Cortex of kidney (tissue), 1 donor: ENCODE measurements around the gene CCDC167.
"Not testable (repeated sequence)": the region's sequence is repeated elsewhere in the genome, so short reads cannot be mapped to it uniquely, and the experiment has no call there.

Experiments
- DNase-seq: peaks from one replicate; lab custom pipeline; 2025; lab: John Stamatoyannopoulos, UW

Gene CCDC167

DNA sequence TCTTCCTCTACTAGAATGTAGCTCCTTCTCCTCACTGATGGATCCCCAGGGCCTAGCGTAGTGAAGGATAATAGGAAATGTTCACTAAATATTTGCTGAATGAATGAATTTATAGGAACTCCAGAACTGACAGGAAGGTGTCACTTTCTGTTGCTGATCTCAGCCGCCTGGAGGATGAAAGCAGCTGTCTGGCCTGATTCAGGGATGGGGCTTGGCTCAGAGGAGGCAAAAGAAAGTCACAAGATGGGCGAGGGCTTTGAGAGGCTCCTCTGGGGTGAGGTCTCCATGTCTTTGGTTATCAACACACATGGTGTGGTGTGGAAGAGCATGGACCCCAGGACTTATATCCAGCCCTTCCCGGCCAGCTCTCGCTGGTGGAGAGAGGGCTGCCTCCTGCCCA, 11.5 kb upstream of the CCDC167 start:
- no peak for DNase-seq

DNA sequence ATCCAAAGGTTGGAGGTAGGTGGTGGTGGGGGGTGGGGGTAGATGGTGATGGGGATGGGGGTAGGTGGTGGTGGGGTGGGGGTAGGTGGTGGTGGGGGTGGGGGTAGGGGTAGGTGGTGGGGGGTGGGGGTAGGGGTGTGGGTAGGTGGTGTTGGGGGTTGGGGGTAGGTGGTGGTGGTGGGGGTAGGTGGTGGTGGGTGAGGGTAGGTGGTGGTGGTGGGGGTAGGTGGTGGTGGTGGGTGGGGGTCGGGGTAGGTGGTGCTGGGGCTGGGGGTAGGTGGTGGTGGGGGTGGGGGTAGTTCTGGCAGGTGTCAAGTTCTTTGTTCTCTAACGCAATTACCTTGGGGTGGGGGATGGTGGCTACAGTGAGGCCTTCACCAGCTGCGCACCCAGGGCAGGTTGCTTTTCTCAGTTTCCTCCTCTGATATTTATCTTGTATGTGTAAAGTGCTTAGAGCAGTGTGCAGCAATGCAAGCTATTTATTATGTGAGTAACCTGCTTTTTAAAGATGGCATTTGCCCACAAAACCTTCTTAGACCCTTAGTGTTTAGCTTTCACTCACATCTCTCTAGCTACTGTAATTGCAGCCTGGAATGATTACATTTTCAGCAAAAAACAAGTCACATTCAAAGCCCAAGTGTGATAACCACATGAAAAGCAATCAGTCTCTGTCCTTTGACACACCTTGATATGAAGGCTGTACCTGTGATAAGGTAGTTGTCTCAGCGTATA, 8.2 kb upstream of the CCDC167 start:
- no peak for DNase-seq

DNA sequence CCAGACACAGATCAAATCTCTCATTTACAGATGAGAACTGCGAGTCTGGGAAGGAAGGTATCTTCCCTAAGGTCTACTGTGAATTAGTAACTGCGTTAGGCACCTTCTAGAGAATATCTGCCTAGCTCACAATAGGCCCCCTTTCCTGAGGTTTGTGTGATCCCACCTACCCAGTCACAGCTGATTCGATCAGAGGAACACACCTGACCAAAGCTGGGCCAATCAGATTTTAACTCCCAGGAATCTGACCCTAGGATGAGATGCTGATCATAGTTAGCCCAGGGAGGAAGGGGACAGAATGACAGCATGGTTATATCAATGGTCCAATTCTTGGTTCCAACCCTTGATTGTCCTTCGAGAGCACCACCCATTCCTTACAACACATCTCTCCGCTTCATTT, 7.4 kb upstream of the CCDC167 start:
- DNase-seq, result no peak

DNA sequence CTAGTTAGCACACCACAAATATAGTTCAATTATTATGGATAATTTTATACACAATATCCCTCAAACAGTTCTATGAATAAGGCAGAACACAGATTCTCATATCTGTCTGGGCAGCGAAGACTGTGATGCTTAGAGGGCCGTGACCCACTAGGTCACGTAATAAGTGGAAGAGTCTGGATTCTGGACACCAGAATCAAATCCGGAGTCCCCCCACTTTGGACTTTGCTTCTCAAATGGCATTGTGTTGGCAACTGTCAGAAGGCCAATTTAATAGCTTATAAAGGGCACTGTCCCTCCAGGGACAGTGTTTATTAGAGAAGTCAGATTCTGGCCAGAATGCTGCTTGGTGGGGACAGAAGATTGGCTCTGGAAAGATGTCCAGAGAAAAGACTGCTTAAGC, 6.8 kb upstream of the CCDC167 start:
- no peak for DNase-seq

DNA sequence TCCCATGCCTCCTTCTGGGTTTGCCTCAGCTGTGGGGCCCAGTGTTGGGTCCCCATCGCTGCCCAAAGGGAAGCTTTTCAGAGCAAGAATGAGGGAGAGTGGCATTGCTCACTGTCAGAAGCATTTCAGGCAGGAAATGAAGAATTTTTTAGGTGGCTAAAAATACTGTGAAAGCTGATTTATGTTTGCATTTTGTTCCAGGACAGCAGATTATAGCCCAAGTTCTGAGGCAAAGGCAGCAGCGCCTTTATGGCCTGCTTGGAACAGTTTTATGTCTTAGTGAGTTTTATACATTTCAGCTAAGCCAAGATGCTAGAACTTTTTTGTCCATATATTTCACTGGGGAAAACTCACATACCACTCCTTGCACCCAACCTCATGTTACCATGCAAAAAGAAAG, 4.3 kb upstream of the CCDC167 start:
- DNase-seq, result no peak

DNA sequence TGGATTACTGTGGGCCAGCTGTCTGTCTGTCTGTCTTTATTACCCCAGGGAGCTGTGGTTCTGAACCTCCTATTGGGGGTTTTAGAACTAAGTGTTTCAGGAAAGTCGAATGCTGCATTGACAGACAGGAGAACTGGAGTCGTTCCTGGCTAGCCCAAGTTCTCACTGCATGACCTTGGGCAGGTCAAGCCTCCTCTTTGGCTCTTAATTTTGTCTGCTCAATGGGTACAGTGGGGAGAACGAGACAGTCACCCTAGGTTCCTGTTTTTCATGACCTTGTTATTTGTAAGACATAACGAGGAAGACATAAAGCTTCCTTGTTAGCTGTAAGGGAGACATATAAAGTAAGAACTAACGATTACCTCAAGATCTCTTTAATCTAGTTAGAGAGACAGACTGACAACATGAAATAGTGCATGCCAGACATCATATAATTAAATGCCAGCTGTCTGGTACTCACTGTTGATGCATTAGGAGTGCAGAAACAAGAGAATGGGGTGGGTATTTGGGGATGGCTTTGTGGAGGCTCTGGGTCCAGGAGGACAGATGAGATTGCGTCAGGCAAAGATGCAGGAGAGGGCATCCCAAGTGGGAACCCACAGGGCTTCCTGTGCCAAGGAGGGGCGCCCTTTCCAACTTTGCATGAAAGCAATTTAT, 3.7 kb upstream of the CCDC167 start:
- no peak for DNase-seq

DNA sequence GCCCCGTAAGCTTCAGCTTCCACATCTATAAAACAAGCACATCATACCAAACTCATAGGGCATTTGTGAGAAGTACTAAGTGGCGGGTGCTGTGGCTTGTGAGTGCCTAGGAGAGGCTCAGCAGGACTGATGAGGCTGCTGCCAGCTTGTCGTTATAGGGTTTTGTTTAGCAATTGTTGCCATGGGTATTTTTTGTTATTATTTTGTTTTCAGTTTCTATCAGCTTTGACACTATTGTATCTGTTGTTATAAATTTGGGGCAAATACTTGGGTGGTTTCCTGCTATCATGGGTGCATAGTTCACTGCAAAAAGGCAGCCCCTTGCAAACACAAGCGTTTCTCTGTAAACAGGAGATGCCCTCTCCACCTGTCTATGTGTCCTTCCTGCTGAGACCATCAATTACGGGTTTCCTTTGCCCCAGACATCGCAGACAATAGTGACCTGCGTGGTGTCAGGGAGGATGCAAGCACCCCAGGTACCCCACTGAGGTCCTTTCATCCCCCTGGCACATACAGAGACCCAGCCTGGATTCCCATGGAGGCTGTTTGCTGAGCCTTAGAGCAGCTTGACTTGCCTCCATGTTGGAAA, 3.1 kb upstream of the CCDC167 start:
- DNase-seq, result no peak

DNA sequence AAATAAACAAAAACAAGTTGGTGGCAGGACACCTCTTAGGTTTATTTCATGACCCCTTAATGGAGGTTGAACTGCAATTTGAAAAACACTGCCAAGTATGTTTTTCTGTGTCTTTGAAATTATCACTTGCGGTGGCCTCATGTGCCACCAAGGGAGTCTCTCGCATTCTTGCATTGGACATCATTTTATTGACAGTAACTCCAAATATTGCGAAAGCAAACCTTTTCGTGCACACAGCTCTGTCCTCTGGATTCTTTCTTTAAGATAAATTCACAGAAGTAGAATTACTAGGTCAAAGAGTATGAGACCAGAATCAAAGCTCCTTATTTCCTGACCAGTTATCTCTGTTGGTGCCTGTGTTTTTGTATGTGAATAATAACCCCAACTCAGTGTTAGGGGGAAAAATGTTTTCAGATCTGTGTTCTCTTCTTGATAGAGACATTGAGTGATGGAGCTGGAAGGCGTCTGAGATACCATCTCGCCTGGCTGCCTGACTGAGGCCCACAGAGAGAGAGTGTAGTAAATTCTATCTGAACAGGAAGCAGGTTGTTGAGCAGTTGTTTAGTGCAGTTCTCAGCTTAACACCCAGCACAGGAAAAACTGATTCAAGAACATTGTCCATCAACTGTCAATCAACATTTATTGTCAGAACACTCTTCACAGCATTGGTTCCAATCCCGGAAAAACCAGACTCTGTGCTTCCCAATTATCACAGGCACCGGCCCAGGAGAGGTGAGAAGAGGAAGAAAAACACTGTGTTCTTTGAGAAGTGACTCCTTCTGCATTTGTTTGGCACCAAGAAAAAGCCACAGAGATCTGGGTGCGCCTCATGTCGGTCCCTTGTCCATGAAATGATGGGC, 2.2 kb upstream of the CCDC167 start:
- no peak for DNase-seq

DNA sequence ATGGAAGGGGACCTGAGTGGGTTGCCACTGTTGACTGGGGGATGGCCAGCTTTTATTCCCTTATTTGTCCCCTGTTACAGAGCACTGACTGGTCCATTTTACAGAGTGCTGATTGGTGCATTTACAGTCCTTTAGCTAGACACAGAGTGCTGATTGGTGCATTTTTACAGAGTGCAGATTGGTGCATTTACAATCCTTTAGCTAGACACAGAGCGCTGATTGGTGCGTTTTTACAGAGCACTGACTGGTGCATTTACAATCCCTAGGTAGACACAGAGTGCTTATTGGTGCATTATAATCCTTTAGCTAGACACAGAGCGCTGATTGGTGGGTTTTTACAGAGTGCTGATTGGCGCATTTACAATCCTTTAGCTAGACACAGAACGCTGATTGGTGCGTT, 1.2 kb upstream of the CCDC167 start:
- not testable (repeated sequence) for DNase-seq

DNA sequence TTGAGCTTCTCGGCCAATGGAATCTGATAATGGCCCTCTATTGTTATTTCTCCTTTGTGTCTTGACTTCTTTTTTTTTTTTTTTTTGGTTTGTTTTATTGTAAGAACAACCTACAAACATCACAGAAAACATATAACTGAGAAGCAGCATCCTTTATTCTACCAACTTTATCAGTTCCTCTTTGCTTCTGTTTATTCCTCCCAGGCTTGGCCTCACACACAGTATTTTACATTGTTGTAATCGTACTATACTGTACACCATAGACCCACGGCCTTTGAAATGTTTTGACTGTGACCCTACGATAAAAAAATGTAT, 558 bp upstream of the CCDC167 start:
- DNase-seq, result no peak

DNA sequence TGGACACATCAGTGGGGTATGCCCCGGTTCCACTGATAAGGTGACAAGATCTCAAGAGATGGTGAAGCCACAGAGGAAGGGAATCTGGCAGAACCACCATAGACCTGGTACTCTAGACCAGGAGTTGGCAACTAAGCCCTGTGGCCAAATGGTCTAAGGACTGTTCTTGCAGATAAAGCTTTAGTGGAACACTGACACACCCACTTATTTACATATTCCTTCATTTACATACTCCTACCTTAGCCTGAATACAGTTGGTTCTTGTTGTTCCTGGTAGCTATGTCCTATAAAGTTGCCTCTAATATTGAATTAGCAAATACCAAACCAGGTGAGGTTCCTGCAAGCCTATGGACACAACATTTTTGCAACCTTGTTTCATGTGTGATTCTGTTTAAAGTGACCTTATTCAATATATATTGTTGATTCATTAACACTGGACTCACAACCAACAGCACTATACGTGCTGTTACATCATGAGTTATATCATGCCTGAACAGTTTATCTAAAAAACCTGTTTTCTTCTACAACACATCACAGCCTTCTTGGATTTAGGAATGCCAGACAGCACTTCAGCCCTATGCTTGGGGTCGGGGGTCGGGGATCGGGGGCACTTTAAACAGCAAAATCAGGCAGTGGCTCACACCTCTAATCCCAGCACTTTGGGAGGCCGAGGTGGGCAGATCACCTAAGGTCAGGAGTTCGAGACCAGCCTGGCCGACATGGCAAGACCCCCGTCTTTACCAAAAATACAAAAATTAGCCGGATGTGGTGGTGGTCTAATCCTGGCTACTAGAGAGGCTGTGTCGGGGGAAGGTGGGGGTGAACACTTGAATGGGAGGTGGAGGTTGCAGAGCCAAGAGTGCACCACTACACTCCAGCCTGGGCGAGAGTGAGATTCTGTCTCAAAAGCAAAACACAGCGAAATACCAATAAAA, 2.5 kb downstream of the CCDC167 start:
- DNase-seq, result no peak

DNA sequence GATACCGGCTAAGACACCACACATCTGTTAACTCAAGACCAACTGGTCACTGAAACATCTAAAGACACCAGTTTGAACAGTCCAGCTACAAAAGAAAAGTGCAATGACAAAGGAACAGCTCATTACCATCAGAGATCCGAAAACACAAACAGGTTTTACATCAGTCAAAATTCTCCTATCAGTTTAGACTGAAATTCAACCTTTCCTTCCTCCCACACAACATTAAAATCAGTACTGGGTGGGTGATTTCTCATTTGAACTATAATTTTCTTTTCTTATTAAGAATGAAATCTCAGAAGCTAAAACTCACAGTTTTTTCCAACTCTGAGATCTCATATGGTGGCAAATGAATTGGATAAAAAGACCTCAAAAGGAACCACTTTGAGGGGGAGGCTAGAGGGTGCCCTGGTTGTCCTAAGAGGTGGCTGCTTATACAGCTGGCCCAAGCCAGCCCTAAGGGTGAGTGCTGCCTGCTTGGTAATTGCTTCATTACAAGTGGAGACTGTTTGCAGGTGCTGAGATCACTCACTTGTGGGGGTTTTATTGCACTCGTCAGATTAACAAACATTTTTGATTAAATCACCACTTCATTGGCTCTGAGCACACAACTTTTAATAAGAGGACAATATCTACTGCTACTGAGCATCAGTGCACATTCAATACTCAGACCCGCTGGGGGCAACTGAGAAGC, 4.3 kb downstream of the CCDC167 start:
- DNase-seq, result no peak

DNA sequence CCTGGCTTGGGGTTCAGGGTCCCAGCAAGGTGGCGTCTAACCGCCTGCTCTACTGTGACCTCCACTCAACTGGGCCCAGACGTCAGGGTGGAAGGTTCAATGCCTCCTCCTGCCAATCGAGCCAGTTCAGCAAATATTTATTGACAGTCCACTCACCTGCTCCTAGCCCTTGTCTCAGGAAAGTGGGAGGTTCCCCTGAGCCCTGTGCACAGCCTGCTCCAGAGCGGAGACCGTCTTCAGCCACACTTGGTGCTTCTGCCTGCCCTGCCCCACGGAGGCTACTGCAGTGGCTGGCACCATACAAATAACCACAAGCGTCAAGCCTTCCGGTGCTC, 6.1 kb downstream of the CCDC167 start:
- DNase-seq, result no peak

DNA sequence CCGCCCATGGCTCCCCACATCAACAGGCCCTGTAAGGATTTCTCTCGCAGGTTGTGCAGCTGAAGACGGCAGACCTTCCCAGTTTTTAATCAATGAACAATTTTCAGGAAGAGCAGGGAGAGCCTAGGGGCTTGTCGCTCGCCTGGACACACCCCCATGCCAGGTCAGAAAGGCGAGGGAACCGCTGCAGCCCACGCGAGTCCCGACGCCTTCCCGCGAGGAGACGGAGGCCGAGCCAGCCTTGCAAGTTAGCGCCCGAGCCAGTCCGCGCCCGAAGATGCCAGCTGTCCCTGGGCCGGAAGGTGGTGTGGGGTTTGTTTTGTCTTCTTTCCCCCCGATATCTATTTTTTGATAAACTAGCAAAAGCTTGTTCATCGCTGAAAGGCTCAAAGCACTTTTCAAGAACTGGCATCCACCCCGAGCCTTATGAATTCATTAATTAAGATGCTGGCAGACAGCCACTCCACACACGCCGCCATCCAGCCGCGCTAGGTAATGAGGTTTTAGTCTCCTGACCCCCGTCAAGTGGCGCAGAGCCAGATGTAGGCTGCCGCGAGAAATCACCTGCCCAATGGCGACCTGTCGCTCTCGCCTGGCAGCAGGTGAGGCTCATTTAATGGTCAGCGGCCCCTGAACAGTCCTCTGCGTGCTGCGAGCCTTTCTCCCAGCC, 6.6 kb downstream of the CCDC167 start:
- DNase-seq, result no peak

DNA sequence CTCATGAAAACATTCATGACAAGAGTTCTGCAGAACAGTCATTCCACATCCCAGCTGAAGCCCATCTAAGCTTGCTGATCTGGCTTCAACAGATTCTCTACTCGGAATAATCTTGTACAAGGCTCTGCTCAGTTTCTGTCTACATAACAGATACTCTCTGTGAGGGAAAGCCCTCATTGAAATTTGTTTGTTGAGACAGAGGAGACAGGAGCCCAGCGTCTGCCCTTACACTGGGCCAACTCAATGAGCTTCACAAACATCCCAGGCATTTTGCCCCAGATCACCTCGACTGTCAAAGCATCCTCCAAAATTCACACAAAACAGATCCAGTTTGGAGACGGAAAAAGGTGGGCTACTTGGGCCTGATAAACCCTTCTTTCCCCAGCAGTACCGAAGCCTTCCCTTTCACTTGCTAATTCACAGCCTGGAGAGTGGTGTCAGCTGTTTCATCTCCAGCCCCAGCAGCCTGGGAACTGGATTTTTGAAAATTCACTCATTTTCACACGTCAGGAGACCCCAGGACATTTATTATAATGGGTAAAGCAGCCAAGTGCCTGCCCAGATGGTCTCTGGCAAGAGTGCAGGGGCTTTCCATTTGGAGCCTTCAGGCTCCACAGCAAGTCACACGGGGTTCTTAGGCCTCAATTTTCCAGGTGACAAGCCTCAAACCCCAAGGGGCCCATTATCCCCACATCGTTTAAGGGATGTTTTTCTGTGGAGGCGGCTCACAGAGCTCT, 7.3 kb downstream of the CCDC167 start:
- no peak for DNase-seq

DNA sequence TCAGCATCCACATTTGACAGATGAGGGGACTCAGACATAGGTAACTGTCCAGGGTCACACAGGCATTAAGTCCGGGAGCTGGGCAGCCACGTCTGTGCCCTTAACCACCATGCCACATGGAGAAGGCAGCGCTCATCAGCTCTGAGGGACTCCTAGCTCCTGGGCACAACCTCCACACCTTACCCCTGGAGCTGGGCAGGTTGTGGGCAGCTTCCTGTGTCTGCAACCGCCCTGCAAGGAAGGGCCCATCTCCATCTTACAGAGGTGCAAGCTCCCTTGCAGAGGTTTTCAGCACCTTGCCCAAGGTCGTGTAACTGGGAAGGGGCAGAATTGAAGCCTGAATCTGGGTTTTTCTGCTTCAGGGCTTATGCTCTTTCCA, 7.9 kb downstream of the CCDC167 start:
- DNase-seq, result no peak

DNA sequence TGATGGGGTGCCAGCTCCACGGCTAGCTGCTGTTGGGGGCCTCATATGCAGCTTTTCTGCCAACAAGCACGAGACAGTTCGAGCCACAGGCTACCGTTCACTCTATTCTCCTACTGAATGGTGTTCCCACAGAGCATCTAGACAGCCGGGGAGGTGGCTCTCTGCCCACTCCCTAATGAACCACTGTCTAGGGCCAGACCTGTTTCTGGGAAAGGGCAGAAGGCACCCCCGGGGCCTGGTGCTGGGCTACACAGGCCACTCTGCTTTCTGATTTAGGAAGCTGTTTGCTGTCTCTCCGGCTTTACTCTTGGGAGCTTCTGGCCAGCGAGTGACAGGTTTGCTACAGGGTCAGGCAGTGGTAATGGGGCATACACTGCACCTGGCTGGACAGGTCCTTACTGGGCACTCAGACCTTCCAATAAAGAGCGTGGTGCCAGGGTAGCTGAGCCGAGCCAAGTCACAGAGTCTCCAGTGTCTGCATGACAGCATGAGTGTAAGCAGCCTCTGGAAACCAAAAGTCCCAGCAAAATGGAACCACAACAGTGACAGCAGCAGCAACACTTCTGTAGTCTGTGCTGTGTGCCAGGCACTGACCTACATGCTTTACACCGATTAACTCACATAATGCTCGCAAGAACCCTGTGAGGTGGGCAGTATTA, 8.4 kb downstream of the CCDC167 start:
- no peak for DNase-seq

DNA sequence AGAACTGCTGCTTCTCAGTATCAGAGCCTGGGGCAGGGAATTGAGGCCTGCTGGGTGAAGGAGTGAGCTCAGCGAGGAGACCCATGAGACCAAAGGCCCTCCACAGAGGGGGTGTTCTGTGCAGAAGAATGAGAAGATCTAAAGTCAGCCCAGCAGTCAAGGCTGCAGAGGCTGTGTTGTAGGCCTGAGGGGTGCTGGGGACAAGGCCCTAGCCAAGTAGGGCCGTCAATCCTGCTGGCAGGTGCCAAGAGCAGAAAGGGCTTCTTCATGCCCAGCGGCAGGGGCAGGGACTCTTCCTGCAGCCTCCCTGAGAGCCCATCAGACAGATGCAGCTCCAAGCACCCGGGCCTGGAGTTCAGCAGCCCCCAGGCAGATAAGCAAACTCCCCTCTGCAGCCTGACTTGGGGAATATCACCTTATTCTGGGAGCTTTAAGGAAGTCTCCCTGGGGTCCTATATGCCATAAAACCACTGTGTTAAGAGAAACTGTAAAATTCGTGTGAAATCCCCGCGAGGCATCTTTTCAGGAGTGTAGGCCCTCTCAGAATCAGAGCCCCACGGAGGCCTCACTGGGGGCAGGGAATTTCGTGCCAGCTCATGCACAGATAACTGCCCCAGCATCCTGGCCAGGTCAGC, 9.0 kb downstream of the CCDC167 start:
- DNase-seq, result no peak
